Measurements from ENCODE around the gene MAP7D3.
"Not testable (repeated sequence)": the region's sequence is repeated elsewhere in the genome, so short reads cannot be mapped to it uniquely, and the experiment has no call there.

Gene MAP7D3

GRCh38 chrX:136255541-136255940, 4.3 kb upstream of the MAP7D3 start:
- H3K4me3 ChIP-seq (ENCODE audit: low read depth, low read length) = no peak overlapping the region
- TF ChIP-seq, protein P1, sequence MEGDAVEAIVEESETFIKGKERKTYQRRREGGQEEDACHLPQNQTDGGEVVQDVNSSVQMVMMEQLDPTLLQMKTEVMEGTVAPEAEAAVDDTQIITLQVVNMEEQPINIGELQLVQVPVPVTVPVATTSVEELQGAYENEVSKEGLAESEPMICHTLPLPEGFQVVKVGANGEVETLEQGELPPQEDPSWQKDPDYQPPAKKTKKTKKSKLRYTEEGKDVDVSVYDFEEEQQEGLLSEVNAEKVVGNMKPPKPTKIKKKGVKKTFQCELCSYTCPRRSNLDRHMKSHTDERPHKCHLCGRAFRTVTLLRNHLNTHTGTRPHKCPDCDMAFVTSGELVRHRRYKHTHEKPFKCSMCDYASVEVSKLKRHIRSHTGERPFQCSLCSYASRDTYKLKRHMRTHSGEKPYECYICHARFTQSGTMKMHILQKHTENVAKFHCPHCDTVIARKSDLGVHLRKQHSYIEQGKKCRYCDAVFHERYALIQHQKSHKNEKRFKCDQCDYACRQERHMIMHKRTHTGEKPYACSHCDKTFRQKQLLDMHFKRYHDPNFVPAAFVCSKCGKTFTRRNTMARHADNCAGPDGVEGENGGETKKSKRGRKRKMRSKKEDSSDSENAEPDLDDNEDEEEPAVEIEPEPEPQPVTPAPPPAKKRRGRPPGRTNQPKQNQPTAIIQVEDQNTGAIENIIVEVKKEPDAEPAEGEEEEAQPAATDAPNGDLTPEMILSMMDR (IDR thresholded peaks at IDR 0.05; ENCODE audit: low read depth, low read length, missing control alignments) = no peak
- DNase-seq (ENCODE audit: low read depth) = no peak

DNA sequence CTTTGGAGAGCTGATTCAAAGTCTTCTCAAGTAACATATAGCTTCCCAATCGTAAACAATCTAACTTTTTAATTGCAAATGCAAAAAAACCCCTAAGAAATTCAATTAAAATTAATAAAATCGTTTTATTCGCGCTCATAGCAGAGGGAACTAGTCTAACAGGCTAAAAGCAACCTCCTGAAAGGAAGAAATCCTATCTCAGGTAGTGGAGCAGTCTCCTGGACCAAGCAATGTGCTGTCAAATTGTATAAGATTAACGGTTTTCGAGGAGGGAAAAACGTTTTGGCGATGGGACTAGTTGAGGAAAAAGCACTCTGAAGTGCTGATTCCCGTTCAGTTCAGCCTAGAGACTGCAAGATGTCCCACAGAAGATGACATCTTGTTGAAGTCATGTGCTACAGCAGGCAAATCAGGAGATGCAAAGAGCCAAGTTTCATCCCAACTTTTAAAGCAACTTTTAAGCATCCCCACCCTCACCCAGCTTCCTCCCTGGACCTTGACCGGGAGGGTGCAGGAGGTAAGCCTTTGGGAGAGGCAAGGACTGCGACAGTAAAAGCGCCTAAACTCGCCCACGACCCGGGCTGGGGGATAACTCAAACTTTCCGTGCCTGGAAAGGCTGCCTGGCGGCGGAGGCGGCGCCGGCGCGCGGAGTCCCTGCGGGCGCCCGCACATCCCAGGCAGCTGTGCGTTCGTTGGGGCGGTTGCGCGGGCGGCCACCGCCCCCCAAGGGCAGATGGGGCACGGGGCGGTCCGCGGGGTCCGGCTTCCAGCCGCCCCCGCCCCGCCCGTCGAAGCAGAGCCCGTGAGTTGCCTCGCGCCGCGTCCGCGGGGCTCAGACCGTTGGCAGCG, 784 bp downstream of the MAP7D3 start:
- peak overlapping the region; percentile 75 for H3K4me3 ChIP-seq (ENCODE audit: low read depth, low read length)
- TF ChIP-seq, protein P1 (IDR thresholded peaks at IDR 0.05; ENCODE audit: low read depth, low read length, missing control alignments) = no peak
- DNase-seq (ENCODE audit: low read depth) = no peak

- TF ChIP-seq, protein P1 (IDR thresholded peaks at IDR 0.05; ENCODE audit: low read depth, low read length, missing control alignments) = no peak
- no peak overlapping the region for H3K4me3 ChIP-seq (ENCODE audit: low read depth, low read length)
- no peak for DNase-seq (ENCODE audit: low read depth)
These were observed 5.0 kb downstream of the MAP7D3 start for GRCh38 chrX:136246201-136246600.

DNA sequence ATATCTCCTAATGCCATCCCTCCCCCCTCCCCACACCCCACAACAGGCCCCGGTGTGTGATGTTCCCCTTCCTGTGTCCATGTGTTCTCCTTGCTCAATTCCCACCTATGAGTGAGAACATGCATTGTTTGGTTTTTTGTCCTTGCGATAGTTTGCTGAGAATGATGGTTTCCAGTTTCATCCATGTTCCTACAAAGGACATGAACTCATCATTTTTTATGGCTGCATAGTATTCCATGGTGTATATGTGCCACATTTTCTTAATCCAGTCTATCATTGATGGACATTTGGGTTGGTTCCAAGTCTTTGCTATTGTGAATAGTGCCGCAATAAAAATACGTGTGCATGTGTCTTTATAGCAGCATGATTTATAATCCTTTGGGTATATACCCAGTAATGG, 13.4 kb downstream of the MAP7D3 start:
- H3K4me3 ChIP-seq (ENCODE audit: low read depth, low read length); DNase-seq (ENCODE audit: low read depth): not testable (repeated sequence)

DNA sequence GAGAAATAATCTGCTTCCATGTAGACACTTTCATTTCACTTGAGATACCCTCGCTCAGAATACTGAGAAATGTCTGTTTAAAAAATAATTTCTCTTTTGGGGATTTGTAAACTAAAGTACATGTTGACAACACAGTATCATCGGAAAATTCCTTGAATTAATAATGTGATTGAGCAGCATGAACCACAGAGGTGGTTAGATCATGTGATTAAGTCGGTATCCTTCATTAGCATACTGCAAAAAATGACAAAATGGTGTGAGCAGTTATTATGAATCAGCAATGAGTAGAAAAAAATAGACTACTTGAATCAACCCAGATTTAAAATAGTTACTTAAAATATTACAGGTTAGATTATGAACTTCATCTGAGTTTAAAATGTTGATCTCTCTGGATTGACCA, 14.1 kb downstream of the MAP7D3 start:
- H3K4me3 ChIP-seq (ENCODE audit: low read depth, low read length) = no peak overlapping the region
- TF ChIP-seq, protein P1 (IDR thresholded peaks at IDR 0.05; ENCODE audit: low read depth, low read length, missing control alignments) = no peak

DNA sequence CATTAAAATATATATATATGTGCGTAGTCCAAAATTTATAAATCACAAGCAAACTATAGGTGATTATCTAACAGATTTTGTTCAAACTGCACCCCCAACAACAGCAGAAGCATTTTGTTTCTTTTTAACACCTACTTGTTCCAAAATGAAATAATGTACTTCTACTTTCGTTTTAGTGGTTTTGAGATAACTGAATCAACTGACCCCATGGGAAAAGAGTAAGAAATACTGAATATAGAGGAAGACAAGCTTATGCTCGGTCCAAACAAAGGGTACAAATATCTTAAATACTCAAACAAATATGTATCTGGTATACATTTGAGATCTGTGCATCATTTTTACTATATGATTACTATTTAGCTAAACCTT, 22.4 kb downstream of the MAP7D3 start:
- TF ChIP-seq, protein P1 (IDR thresholded peaks at IDR 0.05; ENCODE audit: low read depth, low read length, missing control alignments) = no peak
- no peak for DNase-seq (ENCODE audit: low read depth)
- no peak overlapping the region for H3K4me3 ChIP-seq (ENCODE audit: low read depth, low read length)

More for the DNA sequence above, 14.1 kb downstream of the MAP7D3 start:
- no peak for DNase-seq (ENCODE audit: low read depth)

- H3K4me3 ChIP-seq (ENCODE audit: low read depth, low read length) = no peak overlapping the region
- TF ChIP-seq, protein P1 (IDR thresholded peaks at IDR 0.05; ENCODE audit: low read depth, low read length, missing control alignments) = no peak
- DNase-seq (ENCODE audit: low read depth) = no peak
These were observed 23.0 kb downstream of the MAP7D3 start for GRCh38 chrX:136227948-136228838.

All from GM12864 (cell line).